GM19023 (cell line): ENCODE results near the gene MAP3K2.

Experiments used
- ATAC-seq: cut with Tn5 transposase; IDR thresholded peaks from one replicate; pipeline ENCODE4 v1.9.1; 2021; ENCODE audit warnings: mild to moderate bottlenecking, moderate library complexity; ENCODE audit not compliant: unreplicated experiment

Gene MAP3K2

GRCh38 chr2:127386246-127386645 lies 1.5 kb downstream of the MAP3K2 start:
- ATAC-seq, result no peak

- ATAC-seq, result no peak
Measured at GRCh38 chr2:127384529-127384928, 3.2 kb downstream of the MAP3K2 start.

GRCh38 chr2:127382831-127383230 lies 4.9 kb downstream of the MAP3K2 start:
- no peak for ATAC-seq

- no peak for ATAC-seq
Measured at GRCh38 chr2:127381762-127382161, 6.0 kb downstream of the MAP3K2 start.

GRCh38 chr2:127379712-127380355 lies 7.9 kb downstream of the MAP3K2 start:
- ATAC-seq, result no peak

GRCh38 chr2:127378720-127379119 lies 9.1 kb downstream of the MAP3K2 start:
- ATAC-seq, result no peak

DNA sequence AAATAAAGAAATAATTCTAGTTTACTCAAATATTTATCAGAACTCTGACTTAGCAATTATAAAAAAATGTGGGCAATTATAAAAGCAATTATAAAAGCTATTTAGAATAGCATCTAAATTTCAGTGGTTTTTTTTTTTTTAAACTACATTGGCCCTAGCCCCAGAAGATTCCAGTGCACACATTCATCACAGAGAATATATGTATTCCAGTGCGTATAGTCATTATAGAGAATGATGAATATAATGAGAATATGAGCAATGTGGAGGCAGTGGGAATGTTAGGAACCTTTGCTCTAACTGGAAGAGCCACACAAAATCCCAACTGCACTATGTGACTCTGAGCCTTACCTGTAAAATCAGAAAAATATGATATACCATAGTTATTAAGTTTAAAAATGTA lies 10.5 kb downstream of the MAP3K2 start:
- no peak for ATAC-seq

DNA sequence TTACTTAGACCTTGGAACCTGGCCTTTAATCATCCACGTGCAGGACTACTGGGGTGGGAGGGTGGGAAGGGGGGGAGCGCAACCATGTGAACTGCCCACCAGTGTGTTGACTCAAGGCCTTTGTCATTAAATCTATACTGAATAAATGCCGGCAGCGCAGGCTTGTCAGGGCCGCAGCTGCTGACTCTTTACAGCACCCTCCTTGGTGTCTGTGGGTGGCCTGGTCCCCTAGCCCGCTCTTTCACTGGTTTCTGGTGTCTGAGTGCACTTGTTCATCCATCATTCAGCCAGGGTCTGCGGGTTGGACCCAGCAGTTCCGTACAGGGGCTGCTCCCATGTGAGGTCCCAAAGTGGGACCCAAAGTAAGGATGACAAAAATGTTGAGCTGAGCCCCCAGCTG lies 11.5 kb downstream of the MAP3K2 start:
- no peak for ATAC-seq

GRCh38 chr2:127373362-127374083 lies 14.3 kb downstream of the MAP3K2 start:
- no peak for ATAC-seq

- ATAC-seq, result no peak
Measured at GRCh38 chr2:127371037-127371436, 16.7 kb downstream of the MAP3K2 start.

DNA sequence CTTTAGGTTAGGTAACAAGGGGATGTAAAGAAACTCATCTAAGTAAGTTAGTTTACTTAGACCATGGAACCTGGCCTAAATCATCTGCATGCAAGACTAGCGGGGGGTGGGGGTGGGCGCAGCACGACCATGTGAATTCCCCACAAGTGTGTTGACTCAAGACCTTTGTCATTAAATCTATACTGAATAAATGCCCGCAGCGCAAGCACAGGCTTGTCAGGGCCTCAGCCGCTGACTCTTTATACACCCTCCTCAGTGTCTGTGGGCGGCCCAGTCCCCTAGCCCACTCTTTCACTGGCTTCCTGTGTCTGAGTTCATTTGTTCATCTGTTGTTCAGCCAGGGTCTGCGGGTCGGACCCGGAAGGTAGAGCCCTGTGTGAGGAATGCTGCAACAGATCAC lies 17.8 kb downstream of the MAP3K2 start:
- ATAC-seq, result no peak

GRCh38 chr2:127365211-127365643 lies 22.5 kb downstream of the MAP3K2 start:
- ATAC-seq, result no peak

DNA sequence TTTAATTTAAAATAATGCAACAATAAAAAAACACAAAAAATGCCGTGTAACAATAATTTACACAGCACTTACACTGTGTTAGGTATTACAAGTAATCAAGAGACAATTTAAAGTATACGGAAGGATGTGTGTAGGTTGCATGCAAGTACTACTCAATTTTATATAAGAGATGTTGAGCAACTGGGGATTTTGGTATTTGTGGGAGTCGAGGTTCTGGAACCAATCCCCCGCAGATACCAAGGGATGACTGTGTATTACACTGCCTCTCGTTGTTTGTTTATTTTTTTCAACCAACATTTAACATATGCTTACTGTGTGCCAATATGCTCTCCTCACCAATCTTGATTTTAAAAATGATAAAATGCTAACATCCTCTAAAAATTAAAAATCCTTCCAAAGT lies 24.8 kb downstream of the MAP3K2 start:
- no peak for ATAC-seq

DNA sequence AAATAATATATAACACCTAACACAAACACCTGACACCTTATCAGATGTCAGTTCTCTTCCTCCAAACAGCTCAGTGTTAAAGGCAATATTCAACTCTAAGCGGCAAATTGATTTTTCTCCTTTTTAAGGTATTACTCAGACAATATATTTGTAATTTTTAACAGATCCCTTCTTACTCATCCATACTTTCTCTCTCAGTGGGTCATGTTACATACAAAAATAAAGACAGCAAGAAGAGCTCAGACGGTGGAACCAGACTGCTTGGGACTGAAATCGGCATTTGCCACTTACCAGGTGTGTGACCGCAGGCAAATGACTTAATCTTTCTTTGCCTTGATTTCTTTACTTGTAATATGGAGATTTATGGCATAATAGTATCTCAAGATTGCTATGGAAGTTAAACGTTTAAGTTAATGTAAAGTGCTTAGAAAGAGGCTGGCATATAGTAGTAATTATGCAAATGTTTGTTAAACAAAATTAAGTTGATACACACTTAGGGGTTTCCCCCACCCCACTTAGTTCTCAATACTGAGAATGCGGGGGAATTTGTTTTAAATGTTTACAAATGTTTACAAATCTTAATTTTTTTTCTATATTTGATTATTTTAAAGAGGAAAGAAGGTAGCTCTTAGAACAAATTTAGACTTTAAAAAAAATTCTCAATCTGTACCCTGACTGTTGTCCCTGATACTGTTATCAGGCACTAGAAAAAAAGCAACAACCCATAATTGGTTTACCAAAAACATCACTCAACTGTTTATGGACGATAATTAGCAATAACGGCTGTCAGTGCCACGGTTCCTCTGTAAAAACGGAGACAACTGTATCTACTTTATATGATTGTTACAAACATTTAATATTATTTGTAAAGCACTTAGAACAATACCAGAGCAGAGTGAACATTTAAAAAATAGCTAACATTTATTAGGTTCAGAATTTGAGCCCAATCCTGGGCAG lies 25.6 kb downstream of the MAP3K2 start:
- ATAC-seq, result no peak

- no peak for ATAC-seq
Measured at GRCh38 chr2:127360242-127360641, 27.5 kb downstream of the MAP3K2 start.

GRCh38 chr2:127359520-127359919 lies 28.3 kb downstream of the MAP3K2 start:
- ATAC-seq, result no peak

- ATAC-seq, result no peak
Measured at GRCh38 chr2:127358971-127359370, 28.8 kb downstream of the MAP3K2 start.

DNA sequence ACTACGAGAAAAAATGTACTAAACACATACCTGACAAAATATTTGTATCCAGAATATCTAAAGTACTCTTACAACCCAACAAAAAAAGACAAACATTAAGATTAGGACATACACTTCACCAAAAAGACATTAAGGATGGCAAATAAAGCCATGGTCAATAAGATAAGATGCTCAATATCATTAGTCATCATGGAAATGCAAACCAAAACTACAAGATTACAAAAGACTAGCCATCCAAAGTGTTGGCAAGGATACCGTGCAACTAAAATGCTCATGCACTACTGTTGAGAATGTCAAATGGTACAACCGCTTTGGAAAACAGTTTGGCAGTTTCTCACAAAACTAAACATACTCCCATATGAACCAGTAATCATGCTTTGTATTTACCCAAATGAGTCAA lies 29.7 kb downstream of the MAP3K2 start:
- no peak for ATAC-seq

GRCh38 chr2:127357591-127357990 lies 30.2 kb downstream of the MAP3K2 start:
- no peak for ATAC-seq

DNA sequence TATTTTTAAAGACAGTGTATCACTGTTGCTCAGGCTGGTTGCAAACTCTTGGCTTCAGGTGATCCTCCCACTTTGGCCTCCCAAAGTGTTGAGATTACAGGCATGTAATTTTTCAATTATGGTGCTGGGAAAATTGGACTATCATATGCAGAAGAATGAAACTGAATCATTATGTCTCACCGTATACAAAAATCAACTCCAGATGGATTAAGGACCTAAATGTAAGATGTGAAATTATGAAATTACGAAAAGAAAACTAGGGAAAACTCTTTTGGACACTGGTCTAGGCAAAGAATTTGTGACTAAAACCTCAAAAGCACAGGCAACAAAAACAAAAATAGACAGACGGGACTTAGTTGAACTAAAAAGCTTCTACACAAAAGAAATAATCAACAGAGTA lies 31.2 kb downstream of the MAP3K2 start:
- no peak for ATAC-seq

GRCh38 chr2:127355407-127356008 lies 32.3 kb downstream of the MAP3K2 start:
- ATAC-seq, result no peak
